Fibroblast of lung (primary cell): ENCODE measurements around the gene PNMA8B. TPM values are rescaled to one million over a fixed set of nuclear protein-coding genes. Genes with fewer than 3 reads are reported as not detected.

Experiments used
- DNase-seq, 2 donors: peaks; one replicate each; pipeline versions ENCODE4 v3.0.0 to v3.0.0-alpha.2; 2010; ENCODE audit warnings: low read depth in 2 of 2
- H2AFZ ChIP-seq: 2 replicates; pipeline ENCODE4 v1.5.1; 2012; ENCODE audit warnings: low read length, control low read depth, inconsistent platforms
- H3K27ac ChIP-seq: 2 replicates; pipeline ENCODE4 v1.5.1; 2011; ENCODE audit warnings: low read length, control low read depth; ENCODE audit not compliant: insufficient read depth
- H3K27me3 ChIP-seq: 2 replicates; pipeline ENCODE4 v1.5.1; 2011; ENCODE audit warnings: mild to moderate bottlenecking, low read length; ENCODE audit not compliant: control insufficient read depth, insufficient read depth
- H3K36me3 ChIP-seq: 2 replicates; pipeline ENCODE4 v1.5.1; 2011; ENCODE audit warnings: low read length; ENCODE audit not compliant: control insufficient read depth, insufficient read depth
- H3K4me1 ChIP-seq: 2 replicates; pipeline ENCODE4 v1.5.1; 2011; ENCODE audit warnings: low read length; ENCODE audit not compliant: control insufficient read depth, insufficient read depth; ENCODE audit errors: extremely low read depth
- H3K4me2 ChIP-seq: 2 replicates; pipeline ENCODE4 v1.5.1; 2011; ENCODE audit warnings: low read length, control low read depth; ENCODE audit not compliant: insufficient read depth; ENCODE audit errors: extremely low read depth
- H3K4me3 ChIP-seq, 4 experiments: fragments of 200-600 bp in 1 of 4; sonication (generic) in 1 of 4; replicated peaks in 1 of 4; 2 replicates each; pipeline ENCODE4 v1.5.1; 2011 to 2016; ENCODE audit warnings: low read length in 4 of 4, low read depth in 3 of 4, mild to moderate bottlenecking in 3 of 4, control low read depth in 2 of 4, inconsistent platforms in 1 of 4, mixed read lengths in 1 of 4; ENCODE audit not compliant: insufficient read depth in 1 of 4; ENCODE audit errors: control extremely low read depth in 1 of 4
- H3K79me2 ChIP-seq: 2 replicates; pipeline ENCODE4 v1.5.1; 2012; ENCODE audit warnings: mild to moderate bottlenecking, low read length, inconsistent platforms; ENCODE audit not compliant: control insufficient read depth, insufficient read depth
- H3K9ac ChIP-seq: 2 replicates; pipeline ENCODE4 v1.5.1; 2011; ENCODE audit warnings: mild to moderate bottlenecking, low read length, control low read depth; ENCODE audit not compliant: insufficient read depth
- H3K9me3 ChIP-seq: 2 replicates; pipeline ENCODE4 v1.5.1; 2012; ENCODE audit warnings: low read depth, low read length; ENCODE audit not compliant: control insufficient read depth, insufficient read depth
- H4K20me1 ChIP-seq: 2 replicates; pipeline ENCODE4 v1.5.1; 2011; ENCODE audit warnings: low read length; ENCODE audit not compliant: control insufficient read depth, insufficient read depth; ENCODE audit errors: extremely low read depth
- EZH2 ChIP-seq: IDR thresholded peaks from 2 replicates; pipeline ENCODE4 v1.5.1; 2012; ENCODE audit warnings: low read length, control low read depth, mild to moderate bottlenecking; ENCODE audit errors: missing control alignments
- polyA plus RNA-seq, 2 donors: library from polyadenylated mRNA; depleted of rRNA in 1 of 2; stranded (reverse) in 1 of 2; unstranded in 1 of 2; fragments of >200 nt; gene quantifications; 2 replicates each; pipeline ENCODE4 v1.2.1, GENCODE V29; 2011 to 2012; ENCODE audit warnings: missing spikeins in 1 of 2
- total RNA-seq: library from RNA; depleted of rRNA; stranded (reverse); fragments of >200 nt; gene quantifications from 2 replicates; pipeline ENCODE4 v1.2.1, GENCODE V29; 2014
- TF ChIP-seq, protein P1 (sequence below), 2 donors: IDR thresholded peaks in 1 of 2; conservative IDR thresholded peaks in 1 of 2; 1 replicate in 1 of 2; 2 replicates in 1 of 2; pipeline ENCODE4 v1.5.1; 2011 to 2012; ENCODE audit warnings: low read length in 2 of 2, control low read depth in 1 of 2, inconsistent platforms in 1 of 2, low read depth in 1 of 2, mild to moderate bottlenecking in 1 of 2

PNMA8B gene
- total and polyA plus RNA-seq, 2 donors (not counting 1 experiment from before 2014, with no cell fraction given): 0.14 to 1.7 TPM

DNA sequence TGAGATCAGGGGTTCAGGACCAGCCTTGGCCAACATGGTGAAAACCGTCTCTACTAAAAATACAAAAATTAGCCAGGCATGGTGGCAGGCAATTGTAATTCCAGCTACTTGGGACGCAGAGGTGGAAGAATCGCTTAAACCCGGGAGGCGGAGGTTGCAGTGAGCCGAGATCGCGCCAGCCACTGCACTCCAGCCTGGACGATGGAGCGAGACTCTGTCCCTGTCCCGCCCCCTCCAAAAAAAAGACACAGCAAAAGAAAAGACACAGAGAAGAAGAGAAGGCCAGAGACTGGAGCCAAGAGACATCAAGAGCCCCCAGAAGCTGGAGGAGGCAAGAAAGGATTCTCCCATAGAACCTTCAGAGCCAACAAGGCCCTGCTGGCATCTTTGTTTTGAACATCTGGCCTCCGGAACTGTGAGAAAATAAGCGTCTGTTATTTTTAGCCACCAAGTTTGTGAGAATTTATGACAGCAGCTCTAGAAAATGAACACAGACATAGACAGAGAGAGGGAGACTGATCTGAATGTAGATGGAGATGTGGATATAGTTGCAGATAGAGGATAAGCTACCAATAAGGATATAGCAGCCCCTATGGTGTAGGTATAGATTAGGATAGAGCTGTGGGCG, 25.7 kb upstream of the PNMA8B start:
- no peak for TF ChIP-seq EZH2
- TF ChIP-seq, protein P1, sequence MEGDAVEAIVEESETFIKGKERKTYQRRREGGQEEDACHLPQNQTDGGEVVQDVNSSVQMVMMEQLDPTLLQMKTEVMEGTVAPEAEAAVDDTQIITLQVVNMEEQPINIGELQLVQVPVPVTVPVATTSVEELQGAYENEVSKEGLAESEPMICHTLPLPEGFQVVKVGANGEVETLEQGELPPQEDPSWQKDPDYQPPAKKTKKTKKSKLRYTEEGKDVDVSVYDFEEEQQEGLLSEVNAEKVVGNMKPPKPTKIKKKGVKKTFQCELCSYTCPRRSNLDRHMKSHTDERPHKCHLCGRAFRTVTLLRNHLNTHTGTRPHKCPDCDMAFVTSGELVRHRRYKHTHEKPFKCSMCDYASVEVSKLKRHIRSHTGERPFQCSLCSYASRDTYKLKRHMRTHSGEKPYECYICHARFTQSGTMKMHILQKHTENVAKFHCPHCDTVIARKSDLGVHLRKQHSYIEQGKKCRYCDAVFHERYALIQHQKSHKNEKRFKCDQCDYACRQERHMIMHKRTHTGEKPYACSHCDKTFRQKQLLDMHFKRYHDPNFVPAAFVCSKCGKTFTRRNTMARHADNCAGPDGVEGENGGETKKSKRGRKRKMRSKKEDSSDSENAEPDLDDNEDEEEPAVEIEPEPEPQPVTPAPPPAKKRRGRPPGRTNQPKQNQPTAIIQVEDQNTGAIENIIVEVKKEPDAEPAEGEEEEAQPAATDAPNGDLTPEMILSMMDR (conservative IDR thresholded peaks at IDR 0.05 in 1 of 2, IDR thresholded peaks at IDR 0.05 in 1 of 2; ENCODE audit: low read depth in 1 of 2, low read length in 2 of 2): no peak
- Histone ChIP-seq H3K9me3 (no peaks in the 10 kb centered on the region), H3K9ac (no peak overlapping the region), H3K4me1 (no peaks in the 10 kb centered on the region), H3K4me3 (no peak overlapping the region), H3K27ac (no peak overlapping the region), H3K79me2 (no peaks in the 10 kb centered on the region), H3K4me2 (no peak overlapping the region), H2AFZ (no peak overlapping the region), H3K27me3 (no peaks in the 10 kb centered on the region), H4K20me1 (no peaks in the 10 kb centered on the region), H3K36me3 (no peaks in the 10 kb centered on the region)
- no peak for DNase-seq

DNA sequence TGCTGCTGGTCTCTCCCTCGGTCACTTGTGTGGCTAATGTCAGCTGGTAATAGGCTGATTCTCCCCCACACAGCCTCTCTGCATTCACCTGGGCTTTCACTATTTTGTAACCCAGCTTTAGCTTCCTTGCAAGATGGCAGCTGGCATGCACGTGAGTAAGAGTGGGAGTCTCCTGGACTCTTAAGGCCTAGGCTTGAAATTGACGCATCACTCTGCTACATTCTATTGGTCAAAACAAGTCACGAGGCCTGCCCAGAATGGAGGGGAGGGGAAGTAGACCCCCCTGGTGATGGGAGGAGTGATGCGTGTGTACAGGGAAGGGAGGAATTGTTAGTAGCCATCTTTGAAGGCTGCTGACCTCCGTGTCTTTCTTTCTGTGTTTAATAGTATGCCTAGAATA, 24.9 kb upstream of the PNMA8B start:
- no peaks in the 10 kb centered on the region for H3K4me1 ChIP-seq
- H3K4me3 ChIP-seq: no peak overlapping the region
- no peak overlapping the region for H2AFZ ChIP-seq
- no peaks in the 10 kb centered on the region for H3K9me3 ChIP-seq
- H3K9ac ChIP-seq: no peak overlapping the region
- no peak for DNase-seq
- H3K79me2 ChIP-seq: no peaks in the 10 kb centered on the region
- no peaks in the 10 kb centered on the region for H4K20me1 ChIP-seq
- H3K27me3 ChIP-seq: no peaks in the 10 kb centered on the region
- H3K27ac ChIP-seq: no peak overlapping the region
- no peak overlapping the region for H3K4me2 ChIP-seq
- H3K36me3 ChIP-seq: no peaks in the 10 kb centered on the region
- no peak for TF ChIP-seq EZH2
- TF ChIP-seq, protein P1 (conservative IDR thresholded peaks at IDR 0.05 in 1 of 2, IDR thresholded peaks at IDR 0.05 in 1 of 2; ENCODE audit: low read depth in 1 of 2, low read length in 2 of 2): no peak

DNA sequence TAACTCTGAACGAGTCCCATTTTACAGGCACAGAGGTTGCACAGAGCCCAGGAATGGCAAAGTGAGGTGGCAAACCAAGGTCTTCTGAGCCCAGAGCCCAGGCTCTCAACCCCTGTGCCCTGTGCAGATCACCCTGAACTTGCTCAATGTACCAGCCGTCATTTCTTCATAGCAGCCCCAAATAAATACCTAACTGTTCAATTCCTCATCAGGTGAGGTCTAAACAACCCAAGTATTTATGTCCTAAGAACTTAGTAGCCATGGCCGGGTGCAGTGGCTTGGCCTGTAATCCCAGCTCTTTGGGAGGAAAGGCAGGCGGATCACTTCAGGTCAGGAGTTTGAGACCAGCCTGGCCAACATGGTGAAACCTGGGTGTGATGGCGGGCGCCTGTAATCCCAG, 21.8 kb upstream of the PNMA8B start:
- H3K27me3 ChIP-seq: no peaks in the 10 kb centered on the region
- H3K4me2 ChIP-seq: no peak overlapping the region
- H3K27ac ChIP-seq: no peak overlapping the region
- no peak for DNase-seq
- H3K36me3 ChIP-seq: no peaks in the 10 kb centered on the region
- H2AFZ ChIP-seq: no peak overlapping the region
- H3K9me3 ChIP-seq: no peaks in the 10 kb centered on the region
- TF ChIP-seq, protein P1 (conservative IDR thresholded peaks at IDR 0.05 in 1 of 2, IDR thresholded peaks at IDR 0.05 in 1 of 2; ENCODE audit: low read depth in 1 of 2, low read length in 2 of 2): no peak
- TF ChIP-seq EZH2: no peak
- no peaks in the 10 kb centered on the region for H3K4me1 ChIP-seq
- H3K4me3 ChIP-seq: no peak overlapping the region
- H3K9ac ChIP-seq: no peak overlapping the region
- no peaks in the 10 kb centered on the region for H3K79me2 ChIP-seq
- H4K20me1 ChIP-seq: no peaks in the 10 kb centered on the region
